Measurements from ENCODE around the gene RTL10.
"Not testable (repeated sequence)": the region's sequence is repeated elsewhere in the genome, so short reads cannot be mapped to it uniquely, and the experiment has no call there.

Gene RTL10

DNA sequence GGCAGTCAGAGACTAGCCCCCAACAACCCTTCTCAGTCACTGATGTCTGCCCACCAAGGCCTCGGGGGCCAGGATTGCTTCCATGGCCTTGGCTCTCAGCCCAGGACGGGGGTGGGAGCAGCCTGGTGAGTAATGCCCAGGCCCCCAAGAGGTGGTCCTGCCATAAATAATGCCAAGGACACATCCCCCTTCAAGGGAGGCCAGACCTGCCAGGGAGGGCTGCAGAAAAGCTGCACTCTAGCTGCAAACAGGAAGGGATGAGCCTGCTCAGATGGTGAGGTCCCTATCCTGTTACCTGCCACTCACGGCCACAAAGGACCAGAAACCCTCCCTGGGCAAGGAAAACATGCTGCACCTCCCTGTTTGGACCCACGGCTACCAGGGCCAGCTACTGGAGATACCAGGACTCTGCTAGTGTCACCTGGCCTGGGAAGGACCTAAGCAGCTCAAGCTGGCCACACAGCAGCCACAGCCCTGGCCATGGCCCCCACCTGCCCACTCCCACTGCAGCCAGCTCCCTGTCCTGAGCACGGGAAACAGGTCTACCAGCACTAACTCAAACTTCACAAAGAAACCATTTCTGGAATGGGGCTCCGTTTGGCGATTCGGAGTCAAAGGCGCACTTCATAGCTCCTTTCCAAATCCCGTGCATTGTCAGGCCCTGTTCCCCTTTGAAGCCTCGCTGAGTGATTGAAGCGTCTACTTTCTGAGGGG is 12.1 kb downstream of the RTL10 start:
- no peak for DNase-seq

DNA sequence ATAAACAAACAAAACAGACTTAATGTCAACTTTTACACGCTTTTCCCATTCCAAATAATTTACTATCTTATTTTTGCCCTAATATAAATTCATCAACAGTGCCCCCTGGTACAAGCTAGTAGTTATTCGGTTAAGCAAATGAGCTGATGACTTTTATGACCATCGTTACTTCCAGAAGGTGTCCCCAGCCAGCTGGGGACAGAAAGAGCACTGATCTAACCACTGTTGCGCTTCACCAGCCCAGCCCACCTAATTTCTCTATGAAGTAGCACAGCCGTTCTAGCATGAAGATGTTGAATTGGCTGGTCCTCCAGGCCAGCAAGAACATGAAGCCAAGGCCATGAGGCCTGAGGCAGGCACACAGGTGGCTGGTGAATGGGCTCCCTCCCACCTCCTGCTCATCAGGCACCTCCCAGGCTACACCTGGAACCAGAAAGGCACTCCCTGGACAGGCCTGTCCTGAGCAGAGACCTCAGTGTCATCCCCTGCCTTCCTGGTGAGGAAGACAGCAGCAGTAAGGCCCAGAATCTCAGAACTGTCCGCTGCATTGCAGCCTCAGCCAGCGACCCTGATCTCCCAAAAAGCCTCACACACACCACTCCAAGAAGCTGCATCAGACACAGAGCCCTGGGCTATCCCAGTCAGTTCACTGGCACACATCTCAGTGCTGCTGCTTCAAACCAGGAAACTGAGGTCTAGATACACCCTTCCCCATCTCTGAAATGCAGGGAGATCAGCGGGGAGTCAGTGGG is 12.9 kb downstream of the RTL10 start:
- DNase-seq = no peak

- no peak for DNase-seq
Measured at GRCh38 chr22:19840955-19841640, 13.6 kb downstream of the RTL10 start.

GRCh38 chr22:19840059-19840458 is 14.6 kb downstream of the RTL10 start:
- no peak for DNase-seq

- no peak for DNase-seq
Measured at GRCh38 chr22:19837915-19838314, 16.8 kb downstream of the RTL10 start.

- DNase-seq = no peak
Measured at GRCh38 chr22:19836512-19836911, 18.2 kb downstream of the RTL10 start.

GRCh38 chr22:19834599-19834998 is 20.1 kb downstream of the RTL10 start:
- DNase-seq = no peak

GRCh38 chr22:19833327-19833726 is 21.3 kb downstream of the RTL10 start:
- not testable (repeated sequence) for DNase-seq

GRCh38 chr22:19832476-19833108 is 22.1 kb downstream of the RTL10 start:
- DNase-seq = no peak

- DNase-seq = not testable (repeated sequence)
Measured at GRCh38 chr22:19831979-19832378, 22.7 kb downstream of the RTL10 start.

DNA sequence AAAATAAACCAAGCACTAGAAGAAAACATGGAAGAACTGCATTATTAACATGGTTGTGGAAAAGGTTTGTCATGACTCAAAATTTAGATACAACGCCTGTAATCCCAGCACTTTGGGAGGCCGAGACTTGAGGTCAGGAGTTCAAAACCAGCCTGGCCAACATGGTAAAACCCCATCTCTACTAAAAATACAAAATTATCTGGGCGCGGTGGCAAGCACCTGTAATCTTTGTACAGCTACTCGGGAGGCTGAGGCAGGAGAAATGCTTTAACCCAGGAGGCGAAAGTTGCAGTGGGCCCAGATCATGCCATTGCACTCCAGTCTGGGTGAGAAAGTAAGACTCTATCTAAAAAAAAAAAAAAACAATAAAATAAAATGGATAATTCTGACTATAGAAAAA is 23.7 kb downstream of the RTL10 start:
- no peak for DNase-seq

DNA sequence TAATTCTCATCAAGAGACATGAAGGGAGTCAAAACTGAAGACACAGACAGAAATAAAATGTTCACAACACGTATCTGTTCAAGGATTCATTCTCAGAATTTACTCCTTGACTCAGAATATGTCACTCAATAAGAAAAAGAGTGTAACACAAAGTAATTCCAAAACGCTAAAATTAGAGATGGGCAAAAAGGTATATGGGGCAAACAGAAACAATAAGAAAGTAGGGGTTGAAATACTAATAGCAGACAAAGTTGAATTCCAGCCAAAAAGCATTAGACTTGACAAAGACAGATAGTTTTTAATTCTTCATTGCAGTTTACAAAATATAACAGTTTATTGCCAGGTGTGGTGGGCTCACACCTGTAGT is 26.7 kb downstream of the RTL10 start:
- no peak for DNase-seq

- DNase-seq = no peak
Measured at GRCh38 chr22:19827341-19828034, 27.2 kb downstream of the RTL10 start.

DNA sequence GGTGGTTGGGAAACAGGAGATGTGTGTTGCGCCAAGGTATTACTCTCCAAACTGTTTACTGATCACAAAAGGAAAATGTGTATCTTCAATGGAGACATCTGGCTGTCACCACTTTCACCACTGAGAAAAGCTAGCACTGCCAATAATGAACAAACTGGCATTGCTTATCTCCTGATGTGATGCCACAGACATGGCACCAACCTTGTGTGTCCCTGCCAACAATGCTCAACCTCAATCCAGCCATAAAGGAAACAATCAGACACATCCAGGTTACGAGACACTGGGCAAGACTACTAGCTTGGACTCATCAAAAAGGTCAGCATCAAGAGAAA is 28.1 kb downstream of the RTL10 start:
- no peak for DNase-seq

DNA sequence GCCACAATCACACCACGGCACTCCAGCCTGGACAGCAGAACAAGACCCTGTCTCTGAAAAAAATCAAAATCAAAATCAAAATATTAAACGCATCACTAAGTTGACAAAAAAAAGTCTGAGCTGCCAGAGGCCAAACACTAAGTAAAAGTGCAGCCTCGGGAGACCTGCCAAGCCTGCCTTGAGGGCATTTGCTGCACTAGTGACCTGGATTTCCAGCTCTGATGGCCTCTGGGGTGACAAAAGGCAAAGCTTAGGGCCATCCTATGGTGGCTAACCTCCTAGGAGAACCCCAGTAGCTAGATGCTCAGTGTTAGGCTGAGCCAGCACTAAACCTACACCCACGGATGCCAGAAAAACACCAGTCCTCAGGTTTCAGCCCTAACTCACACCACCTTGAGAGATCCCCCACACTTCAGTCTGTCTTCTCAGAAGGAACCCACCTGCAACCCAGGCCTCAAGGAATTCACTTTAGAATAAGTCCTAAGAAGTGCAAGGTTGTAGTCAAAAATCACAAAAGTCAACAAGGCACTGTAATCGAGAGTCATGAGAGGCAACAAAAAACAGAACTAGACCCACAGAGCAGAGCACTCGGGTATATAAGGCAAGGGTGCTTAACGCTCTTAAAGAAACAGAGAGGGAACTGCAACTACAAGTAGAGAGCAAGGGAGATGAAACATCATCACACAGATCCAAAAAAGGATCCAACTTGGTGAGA is 28.6 kb downstream of the RTL10 start:
- no peak for DNase-seq

DNA sequence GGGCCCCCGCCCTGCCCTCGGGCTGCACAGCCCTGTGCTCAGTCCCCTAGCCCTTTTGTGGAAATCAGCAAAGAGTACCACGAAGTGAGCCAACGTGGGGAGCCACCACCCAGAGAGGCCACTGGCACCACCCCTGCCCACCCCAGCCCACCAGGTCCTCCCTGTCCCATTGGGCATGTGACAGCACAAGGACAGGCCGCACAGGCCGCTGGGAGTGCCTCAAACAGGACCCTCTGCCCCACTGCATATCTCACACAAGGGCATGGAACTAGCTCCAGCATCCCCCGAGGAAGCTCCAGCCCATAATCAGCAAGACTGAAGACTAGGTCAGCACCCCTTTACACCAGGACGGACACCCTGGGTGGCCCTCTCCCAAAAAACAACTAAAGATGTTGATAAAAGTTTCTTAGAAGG is 29.7 kb downstream of the RTL10 start:
- DNase-seq = no peak

DNA sequence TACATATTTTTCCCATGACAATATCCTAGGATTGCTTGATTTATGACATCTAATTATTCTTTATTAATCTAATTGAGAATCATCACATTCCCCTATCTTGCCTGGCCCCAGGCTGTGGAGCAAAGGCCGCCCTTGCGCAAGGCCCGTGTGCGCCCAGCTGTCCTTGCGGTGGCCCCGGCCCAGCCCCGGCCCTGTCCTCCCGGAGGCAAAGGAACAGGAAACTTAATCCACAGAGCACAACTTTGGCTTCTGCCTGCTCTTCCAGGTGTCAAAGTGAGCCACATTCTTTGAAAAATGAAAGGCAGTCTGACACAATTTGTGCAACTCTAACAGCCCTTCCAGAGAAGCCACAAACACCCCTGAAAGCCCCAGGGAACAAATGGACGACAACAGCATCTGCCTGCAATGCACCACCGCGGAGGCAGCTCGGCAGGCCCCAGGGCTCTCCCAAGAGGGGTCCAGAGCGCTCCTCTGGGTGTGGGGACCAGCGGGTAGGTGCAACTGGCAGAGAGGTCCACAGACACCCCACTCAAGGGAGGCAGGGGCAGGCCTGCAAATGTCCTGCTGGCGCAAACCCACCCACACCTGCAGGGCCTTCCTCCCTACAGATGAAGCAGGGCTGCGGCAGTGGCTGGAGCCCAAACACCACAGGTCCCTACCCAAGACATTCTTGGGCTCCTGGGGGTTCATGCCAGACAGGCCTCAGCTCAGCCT is 30.3 kb downstream of the RTL10 start:
- no peak for DNase-seq

GRCh38 chr22:19823902-19824211 is 30.8 kb downstream of the RTL10 start:
- DNase-seq = no peak

- DNase-seq = no peak
Measured at GRCh38 chr22:19823191-19823901, 31.3 kb downstream of the RTL10 start.

DNA sequence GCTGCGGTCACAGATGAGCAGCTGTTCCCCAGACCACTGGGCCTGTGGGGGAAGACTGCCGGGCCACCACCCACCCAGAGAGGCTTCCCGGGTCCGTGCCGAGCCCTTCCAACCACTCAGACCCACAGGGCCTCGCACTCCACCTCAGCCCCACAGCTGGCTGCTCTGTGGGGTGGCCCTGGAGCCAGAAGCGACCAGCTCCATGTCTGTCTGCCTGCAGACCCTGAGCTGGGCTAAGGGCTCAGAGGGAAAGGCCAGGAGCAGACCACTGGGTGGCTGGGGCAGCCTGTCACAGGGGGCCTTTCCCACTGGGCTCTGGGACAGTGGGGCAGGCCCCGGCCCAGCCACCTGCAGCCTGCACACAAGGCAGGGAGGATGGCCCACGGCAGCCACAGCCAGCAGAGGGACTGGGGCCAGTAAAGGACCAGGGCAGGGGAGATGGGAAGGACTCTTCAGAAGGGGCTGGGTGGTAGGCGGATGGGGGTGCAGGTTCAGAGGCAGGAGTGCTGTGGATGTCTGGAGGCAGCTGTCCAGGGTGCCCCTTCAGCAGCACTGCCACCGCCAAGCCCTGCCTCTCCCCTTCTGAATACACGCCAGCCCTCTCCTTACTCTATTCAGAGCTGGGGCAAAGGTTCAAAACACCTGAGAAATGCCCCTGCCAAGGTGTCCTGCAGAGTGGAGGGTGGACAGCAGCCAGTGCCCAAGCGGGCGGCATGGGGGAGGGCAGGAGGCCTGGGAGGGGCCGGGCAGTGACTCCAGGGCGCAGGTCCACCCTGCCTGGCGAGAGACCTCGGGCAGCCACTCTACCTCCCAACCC is 32.2 kb downstream of the RTL10 start:
- DNase-seq = no peak
